ENCODE data around the gene CACNA1E. TPM values are rescaled to one million over a fixed set of nuclear protein-coding genes. Genes with fewer than 3 reads are reported as not detected.

CACNA1E gene
- total and polyA plus RNA-seq, 2 of the 13 experiments (the other 11 are each of a cell fraction or from before 2014, with no cell fraction given): not detected

DNA sequence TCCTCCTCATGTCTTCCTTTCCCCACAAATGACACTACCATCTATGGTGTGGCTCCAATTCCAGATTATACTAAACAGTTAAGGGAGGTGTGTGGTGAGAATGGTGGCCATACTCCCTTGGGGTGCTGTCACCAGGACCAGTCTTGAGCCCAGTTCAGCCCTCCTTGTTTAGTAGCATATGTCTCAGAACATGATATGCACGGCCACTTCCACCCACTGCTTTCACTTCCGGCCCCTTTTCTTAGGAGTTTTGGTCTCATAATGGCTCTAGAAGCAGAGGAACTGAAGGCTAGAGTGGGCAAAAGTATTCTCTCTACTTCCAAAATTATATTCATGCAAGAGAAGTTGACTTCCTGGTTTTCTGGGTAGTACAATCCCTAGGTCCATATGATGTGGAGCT lies 45.3 kb upstream of the CACNA1E start:
- 0 out of 5 replicates have a peak, but pooled peaks cover 0 to 3% of the 10 kb centered on the region in 2 experiments for H3K27me3 ChIP-seq (ENCODE audit: control insufficient read depth in 1 of 2, insufficient read depth in 2 of 2, low read length in 2 of 2)
- H3K9me3 ChIP-seq (ENCODE audit: low read length): no peaks in the 10 kb centered on the region
- CTCF ChIA-PET (ENCODE audit: low intra/inter-chr PET ratio, low total read pairs): no interaction called here
- H3K79me2 ChIP-seq (ENCODE audit: insufficient read depth, low read length): no peaks in the 10 kb centered on the region
- no peak overlapping the region for H2AFZ ChIP-seq (ENCODE audit: low read length)
- H3K9ac ChIP-seq (ENCODE audit: insufficient read depth, low read depth, low read length): no peak overlapping the region
- no peak for ATAC-seq
- H3K27ac ChIP-seq (ENCODE audit: extremely low read length, insufficient read depth, low read length): no peak overlapping the region
- H3K4me3 ChIP-seq (replicated peaks in 1 of 3; ENCODE audit: insufficient read depth in 1 of 3, low read depth in 2 of 3, low read length in 3 of 3): no peak overlapping the region
- no peak for TF ChIP-seq MAFG (CRISPR knock-in tag; IDR thresholded peaks at IDR 0.05)
- TF ChIP-seq ZNF549 (CRISPR knock-in tag; IDR thresholded peaks at IDR 0.05): no peak
- no peak for TF ChIP-seq BRD4 (CRISPR knock-in tag; IDR thresholded peaks at IDR 0.05)
- TF ChIP-seq ZNF891 (CRISPR knock-in tag; IDR thresholded peaks at IDR 0.05): no peak
- no peak for TF ChIP-seq TOE1 (CRISPR knock-in tag; IDR thresholded peaks at IDR 0.05)
- TF ChIP-seq MEF2D (CRISPR knock-in tag; IDR thresholded peaks at IDR 0.05): no peak
- no peak for TF ChIP-seq CHD4 (IDR thresholded peaks at IDR 0.05; ENCODE audit: borderline replicate concordance, low read length)
- TF ChIP-seq ZNF569 (CRISPR knock-in tag; IDR thresholded peaks at IDR 0.05; ENCODE audit: borderline replicate concordance): no peak
- no peak for TF ChIP-seq ZFX (CRISPR knock-in tag; IDR thresholded peaks at IDR 0.05; ENCODE audit: low read depth)
- TF ChIP-seq ZNF7 (CRISPR knock-in tag; IDR thresholded peaks at IDR 0.05): no peak
- TF ChIP-seq PRMT3 (CRISPR knock-in tag; IDR thresholded peaks at IDR 0.05; ENCODE audit: borderline replicate concordance, low read depth): no peak
- TF ChIP-seq ZNF691 (CRISPR knock-in tag; IDR thresholded peaks at IDR 0.05; ENCODE audit: borderline replicate concordance, low read depth): no peak
- WGBS (ENCODE audit: low lambda C conversion rate): 0% methylated on average over 2 of the region's 2 CpGs
- no TSS peak for BruUV-seq (replicated peaks)
- DNase-seq (ENCODE audit: low spot score): no peak
- H3K36me3 ChIP-seq (replicated peaks in 1 of 2; ENCODE audit: control insufficient read depth in 1 of 2, insufficient read depth in 2 of 2, low read length in 2 of 2): no peaks in the 10 kb centered on the region
- H4K20me1 ChIP-seq (ENCODE audit: insufficient read depth, low read length): no peaks in the 10 kb centered on the region
- no peak for FAIRE-seq
- in situ Hi-C loops (cut with HindIII; ENCODE audit: extremely low pct_ligation_motif_present, low pct_unique_long_range_greater_than_20kb) (no loop called here), intact Hi-C loops (cut with micrococcal nuclease; ENCODE audit: unreplicated experiment) (no loop called here)
- H3K4me1 ChIP-seq (ENCODE audit: insufficient read depth, low read length): no peaks in the 10 kb centered on the region
- no peak overlapping the region for H3K4me2 ChIP-seq (ENCODE audit: low read depth, low read length)
- POLR2A ChIA-PET: no interaction called here

Measured in HepG2 (cell line).